Activated naive CD8-positive, alpha-beta T cell treated with anti-CD3 and anti-CD28 coated beads, Interleukin-2, amount 10 ng/mL, durations not matched to agents 7 days and 5 days (primary cell): ENCODE results near the gene REV1. TPM values are rescaled to one million over a fixed set of nuclear protein-coding genes. Genes with fewer than 3 reads are reported as not detected.

Source experiments
- ATAC-seq: fragments of 150-1000 bp; cut with Tn5 transposase; one replicate; pipeline ENCODE4 v1.10.0; 2021; ENCODE audit warnings: low read depth, moderate library complexity
- POLR2A ChIA-PET: fragments of 350-600 bp; sonication (Branson Sonifier 250); formaldehyde crosslinking; loops from one replicate; lab custom pipeline; 2021; ENCODE audit warnings: antibody characterized with exemption; lab: Charles Lee
- DNase-seq: peaks from one replicate; pipeline ENCODE4 v3.0.0; 2021
- H3K27ac Mint-ChIP-seq: one replicate; pipeline ENCODE4 v1.8.0; 2022; ENCODE audit warnings: mild to moderate bottlenecking, mixed read lengths
- H3K27me3 Mint-ChIP-seq: one replicate; pipeline ENCODE4 v1.8.0; 2022; ENCODE audit warnings: mild to moderate bottlenecking, moderate library complexity, mixed read lengths
- H3K36me3 Mint-ChIP-seq: one replicate; pipeline ENCODE4 v1.8.0; 2021; ENCODE audit warnings: mild to moderate bottlenecking, mixed read lengths
- H3K4me1 Mint-ChIP-seq: one replicate; pipeline ENCODE4 v1.8.0; 2021; ENCODE audit warnings: mixed read lengths
- H3K4me3 Mint-ChIP-seq: one replicate; pipeline ENCODE4 v1.8.0; 2022; ENCODE audit warnings: mild to moderate bottlenecking, moderate library complexity, mixed read lengths
- H3K9me3 Mint-ChIP-seq: one replicate; pipeline ENCODE4 v1.8.0; 2021; ENCODE audit warnings: mixed read lengths
- total RNA-seq, 2 experiments: library from RNA; stranded (reverse); gene quantifications; one replicate each; pipeline ENCODE4 v1.2.3, GENCODE V29; 2021

The REV1 gene
- total RNA-seq, 2 experiments from 2014 or later = 48.4 to 50.5 TPM

DNA sequence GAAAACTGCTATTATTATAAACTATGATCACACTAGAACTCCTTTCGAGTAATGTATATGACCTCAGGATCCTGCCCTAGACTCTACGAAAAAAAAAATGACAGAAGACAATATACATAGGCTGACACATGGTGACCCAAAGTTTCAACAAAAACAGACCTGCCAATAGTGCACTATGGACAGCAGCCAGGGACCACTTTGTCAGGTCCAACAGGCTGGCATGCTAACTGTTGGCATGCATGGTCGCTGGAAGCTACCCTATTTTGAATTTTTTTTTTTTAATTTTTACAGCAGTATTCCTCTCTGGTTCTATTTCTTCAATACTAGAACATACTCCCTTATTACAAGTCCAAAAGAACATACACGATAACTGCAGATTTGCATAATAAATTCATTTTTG is 38.1 kb downstream of the REV1 start:
- Mint-ChIP-seq H3K4me1 (peaks cover 8% of the 10 kb centered on the region), H3K27ac (no peak overlapping the region), H3K4me3 (no peak overlapping the region), H3K27me3 (no peaks in the 10 kb centered on the region), H3K9me3 (no peaks in the 10 kb centered on the region), H3K36me3 (peaks cover 29% of the 10 kb centered on the region)
- no peak for ATAC-seq
- POLR2A ChIA-PET = no interaction called here
- DNase-seq = no peak

DNA sequence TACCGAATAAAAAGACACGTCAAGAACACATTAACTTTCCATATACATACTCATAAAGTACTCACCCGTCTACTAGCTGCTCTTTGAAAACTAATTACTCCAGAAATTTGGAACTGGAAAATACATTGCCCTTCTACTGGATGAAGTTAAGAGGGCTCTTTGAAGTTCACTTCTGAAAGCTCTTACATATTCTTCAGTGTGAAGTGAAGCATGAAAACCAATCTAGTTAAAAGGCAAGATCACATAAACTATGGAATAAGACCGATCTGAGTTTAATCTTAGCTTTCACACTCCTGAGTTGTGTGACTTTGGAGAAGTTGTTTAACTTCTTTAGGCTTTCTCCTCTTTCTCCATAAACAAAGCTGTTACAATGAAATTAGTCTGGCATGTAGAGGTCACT is 38.5 kb downstream of the REV1 start:
- ATAC-seq = no peak
- H3K27ac Mint-ChIP-seq = no peak overlapping the region
- H3K27me3 Mint-ChIP-seq = no peaks in the 10 kb centered on the region
- no peaks in the 10 kb centered on the region for H3K9me3 Mint-ChIP-seq
- peaks cover 32% of the 10 kb centered on the region for H3K36me3 Mint-ChIP-seq
- no peak for DNase-seq
- H3K4me1 Mint-ChIP-seq = peaks cover 10% of the 10 kb centered on the region
- H3K4me3 Mint-ChIP-seq = no peak overlapping the region
- POLR2A ChIA-PET = no interaction called here

DNA sequence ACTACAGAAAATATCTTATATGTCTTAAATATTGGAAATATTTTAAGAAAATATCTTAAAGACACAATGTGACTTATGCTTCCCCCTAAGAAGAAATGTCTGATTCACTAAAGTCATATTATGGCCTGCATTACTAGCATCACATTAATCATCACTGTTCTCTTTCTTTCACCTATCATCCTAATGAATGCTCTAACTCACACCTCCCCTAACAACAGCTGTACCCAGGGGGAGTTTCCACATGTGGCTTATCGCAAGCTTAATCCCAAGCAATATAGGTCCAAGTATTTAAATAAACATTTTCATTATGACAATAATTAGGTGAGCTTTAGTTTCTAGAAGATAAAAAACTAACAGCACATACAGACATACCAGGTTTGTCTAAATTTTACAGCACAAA is 39.6 kb downstream of the REV1 start:
- Mint-ChIP-seq H3K27ac (no peak overlapping the region), H3K9me3 (no peaks in the 10 kb centered on the region), H3K4me1 (peaks cover 10% of the 10 kb centered on the region), H3K27me3 (no peaks in the 10 kb centered on the region), H3K4me3 (no peak overlapping the region), H3K36me3 (peaks cover 24% of the 10 kb centered on the region)
- POLR2A ChIA-PET = no interaction called here
- no peak for ATAC-seq
- DNase-seq = no peak

GRCh38 chr2:99448556-99448955 is 41.3 kb downstream of the REV1 start:
- POLR2A ChIA-PET = no interaction called here
- H3K27ac Mint-ChIP-seq = no peak overlapping the region

GRCh38 chr2:99445065-99445464 is 44.8 kb downstream of the REV1 start:
- peaks cover 15% of the 10 kb centered on the region for H3K4me1 Mint-ChIP-seq
- ATAC-seq (no peak), DNase-seq (no peak)
- H3K27me3 Mint-ChIP-seq = no peaks in the 10 kb centered on the region
- peaks cover 14% of the 10 kb centered on the region for H3K36me3 Mint-ChIP-seq
- H3K27ac Mint-ChIP-seq = no peak overlapping the region
- POLR2A ChIA-PET = no interaction called here
- H3K4me3 Mint-ChIP-seq = no peak overlapping the region
- no peaks in the 10 kb centered on the region for H3K9me3 Mint-ChIP-seq

More at GRCh38 chr2:99448556-99448955, 41.3 kb downstream of the REV1 start:
- peaks cover 12% of the 10 kb centered on the region for H3K4me1 Mint-ChIP-seq
- no peak overlapping the region for H3K4me3 Mint-ChIP-seq
- ATAC-seq (no peak), DNase-seq (no peak)
- H3K36me3 Mint-ChIP-seq = peaks cover 22% of the 10 kb centered on the region
- H3K27me3 Mint-ChIP-seq = no peaks in the 10 kb centered on the region
- H3K9me3 Mint-ChIP-seq = no peaks in the 10 kb centered on the region

DNA sequence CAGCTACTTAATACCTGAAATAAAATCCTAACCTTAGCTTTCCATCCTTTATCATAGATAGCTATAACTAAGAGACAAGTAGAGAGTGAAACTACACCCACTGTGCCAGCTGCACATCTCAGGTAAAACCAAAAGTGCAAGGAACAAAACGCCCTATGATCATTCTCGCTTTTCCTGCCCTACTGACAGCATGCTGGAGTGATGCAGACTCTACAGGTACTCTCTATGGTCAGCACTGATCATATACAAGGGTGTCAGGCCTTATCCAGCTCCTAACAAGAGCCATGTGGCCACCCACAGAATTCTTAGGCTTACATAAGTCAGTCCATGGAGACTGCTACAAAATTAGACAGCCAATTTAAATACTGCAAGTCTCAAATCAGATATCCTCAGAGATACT is 45.6 kb downstream of the REV1 start:
- ATAC-seq (no peak), DNase-seq (no peak)
- POLR2A ChIA-PET = no interaction called here
- Mint-ChIP-seq H3K36me3 (peaks cover 14% of the 10 kb centered on the region), H3K4me1 (peaks cover 15% of the 10 kb centered on the region), H3K4me3 (no peak overlapping the region), H3K27ac (no peak overlapping the region), H3K9me3 (no peaks in the 10 kb centered on the region), H3K27me3 (no peaks in the 10 kb centered on the region)

- Mint-ChIP-seq H3K27me3 (no peaks in the 10 kb centered on the region), H3K36me3 (peaks cover 9% of the 10 kb centered on the region), H3K27ac (no peak overlapping the region), H3K4me3 (no peak overlapping the region), H3K4me1 (peaks cover 13% of the 10 kb centered on the region), H3K9me3 (no peaks in the 10 kb centered on the region)
- POLR2A ChIA-PET = no interaction called here
- DNase-seq (no peak), ATAC-seq (no peak)
These were observed 47.0 kb downstream of the REV1 start for GRCh38 chr2:99442837-99443236.

DNA sequence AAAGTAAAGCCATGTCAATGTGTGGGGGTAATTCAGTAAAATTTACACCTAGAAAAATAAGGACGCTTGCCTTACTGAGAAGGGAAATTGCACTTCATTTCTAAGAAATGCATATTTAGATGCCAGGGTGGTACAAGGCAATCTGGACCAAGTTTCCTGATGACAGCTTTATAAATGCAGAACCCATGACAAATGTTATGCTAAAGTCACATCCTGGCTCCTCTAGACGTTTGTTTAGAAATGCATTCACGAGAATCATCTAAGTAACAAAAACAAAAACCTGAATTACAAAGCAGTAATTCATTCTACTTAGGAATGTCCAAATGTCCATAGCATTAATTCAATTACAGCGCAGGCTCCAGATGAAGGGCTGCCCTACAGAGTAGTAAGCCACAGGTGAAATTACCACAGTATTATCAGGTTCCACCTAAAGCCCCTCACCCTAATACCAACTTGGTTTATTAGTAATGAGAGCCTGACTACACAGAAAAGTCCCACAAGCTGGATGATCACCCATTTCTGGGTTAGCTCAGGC is 49.8 kb downstream of the REV1 start:
- Mint-ChIP-seq H3K4me1 (peaks cover 7% of the 10 kb centered on the region), H3K27me3 (no peaks in the 10 kb centered on the region), H3K9me3 (no peaks in the 10 kb centered on the region), H3K27ac (no peak overlapping the region), H3K36me3 (peaks cover 6% of the 10 kb centered on the region), H3K4me3 (no peak overlapping the region)
- ATAC-seq (no peak), DNase-seq (no peak)
- POLR2A ChIA-PET = no interaction called here

GRCh38 chr2:99436874-99437273 is 52.9 kb downstream of the REV1 start:
- POLR2A ChIA-PET = interaction anchor here (0.7 kb wide), 1 partner anchor 47 kb away, joined by 3 read pairs; no protein-coding TSS in a partner anchor
- DNase-seq = no peak
- peaks cover 8% of the 10 kb centered on the region for H3K36me3 Mint-ChIP-seq
- no peak for ATAC-seq
- peaks cover 5% of the 10 kb centered on the region for H3K4me1 Mint-ChIP-seq
- H3K27me3 Mint-ChIP-seq = no peaks in the 10 kb centered on the region
- no peak overlapping the region for H3K27ac Mint-ChIP-seq
- no peaks in the 10 kb centered on the region for H3K9me3 Mint-ChIP-seq
- no peak overlapping the region for H3K4me3 Mint-ChIP-seq

DNA sequence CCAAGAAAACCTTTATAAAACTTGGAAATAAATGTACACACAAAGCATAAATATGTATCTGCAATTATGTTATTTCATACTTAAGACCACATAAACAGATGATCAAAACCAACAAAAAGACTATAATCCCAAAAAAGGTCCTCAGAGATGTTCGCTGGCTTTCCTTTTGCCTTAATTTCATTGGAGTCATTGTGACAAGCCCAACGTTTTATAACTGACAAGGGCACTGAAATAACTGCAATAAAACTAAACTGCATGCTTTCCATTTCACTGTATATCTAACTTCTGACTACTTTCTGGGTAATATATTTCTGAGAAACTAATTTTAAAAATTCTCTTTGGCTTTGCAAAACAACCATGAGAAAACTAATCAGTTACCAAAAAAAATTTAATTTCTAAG is 56.5 kb downstream of the REV1 start:
- no peaks in the 10 kb centered on the region for H3K9me3 Mint-ChIP-seq
- H3K27ac Mint-ChIP-seq = no peak overlapping the region
- POLR2A ChIA-PET = no interaction called here
- H3K4me3 Mint-ChIP-seq = no peak overlapping the region
- DNase-seq (no peak), ATAC-seq (no peak)
- H3K36me3 Mint-ChIP-seq = peaks cover 13% of the 10 kb centered on the region
- H3K4me1 Mint-ChIP-seq = peaks cover 11% of the 10 kb centered on the region
- H3K27me3 Mint-ChIP-seq = no peaks in the 10 kb centered on the region

GRCh38 chr2:99431587-99432275 is 58.1 kb downstream of the REV1 start:
- Mint-ChIP-seq H3K36me3 (peaks cover 11% of the 10 kb centered on the region), H3K4me1 (peaks cover 11% of the 10 kb centered on the region), H3K27ac (no peak overlapping the region), H3K27me3 (no peaks in the 10 kb centered on the region), H3K4me3 (no peak overlapping the region), H3K9me3 (no peaks in the 10 kb centered on the region)
- ATAC-seq = no peak
- DNase-seq = no peak
- POLR2A ChIA-PET = no interaction called here

DNA sequence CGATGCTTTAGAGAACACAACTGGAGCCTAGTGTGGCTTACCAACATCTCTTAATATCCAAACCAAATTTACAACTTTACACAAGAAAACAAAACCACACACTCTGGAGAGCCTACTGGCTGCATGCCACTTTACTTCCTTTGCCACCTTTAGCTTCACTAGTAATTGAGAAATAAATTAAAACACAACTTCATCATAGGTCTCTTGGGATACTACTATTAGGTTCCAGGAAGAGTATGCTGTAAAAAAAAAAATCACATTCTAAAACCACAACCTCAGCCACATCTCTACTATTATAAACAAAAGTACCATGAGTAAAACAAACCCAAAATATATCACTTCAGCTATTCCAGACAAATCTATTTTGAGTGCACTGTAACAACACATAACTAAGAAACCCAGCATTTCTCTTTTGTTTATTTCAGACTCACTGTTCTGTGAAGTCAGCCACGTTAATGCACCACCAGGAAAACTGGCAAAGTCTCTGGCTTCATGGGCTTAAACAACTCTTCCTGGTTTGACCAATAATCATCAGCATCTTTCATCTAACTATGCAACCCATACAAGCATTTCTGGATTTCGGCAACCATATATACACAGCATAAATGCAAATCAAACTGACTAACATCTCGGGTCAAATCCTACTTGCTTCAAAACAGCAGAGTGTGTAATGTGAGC is 59.1 kb downstream of the REV1 start:
- ATAC-seq = no peak
- Mint-ChIP-seq H3K4me1 (peaks cover 11% of the 10 kb centered on the region), H3K27me3 (no peaks in the 10 kb centered on the region), H3K4me3 (no peak overlapping the region), H3K36me3 (peaks cover 11% of the 10 kb centered on the region), H3K27ac (peak overlapping the region; percentile 1), H3K9me3 (no peaks in the 10 kb centered on the region)
- POLR2A ChIA-PET = no interaction called here
- DNase-seq = no peak

GRCh38 chr2:99425022-99425421 is 64.8 kb downstream of the REV1 start:
- ATAC-seq (no peak), DNase-seq (no peak)
- Mint-ChIP-seq H3K27me3 (no peaks in the 10 kb centered on the region), H3K4me3 (no peak overlapping the region), H3K36me3 (peaks cover 16% of the 10 kb centered on the region), H3K27ac (no peak overlapping the region), H3K9me3 (no peaks in the 10 kb centered on the region), H3K4me1 (peaks cover 2% of the 10 kb centered on the region)
- POLR2A ChIA-PET = no interaction called here

- POLR2A ChIA-PET = no interaction called here
- Mint-ChIP-seq H3K27me3 (no peaks in the 10 kb centered on the region), H3K27ac (no peak overlapping the region), H3K4me3 (no peak overlapping the region), H3K4me1 (peaks cover 2% of the 10 kb centered on the region), H3K36me3 (peaks cover 17% of the 10 kb centered on the region), H3K9me3 (no peaks in the 10 kb centered on the region)
- no peak for DNase-seq
- no peak for ATAC-seq
These were observed 65.4 kb downstream of the REV1 start for GRCh38 chr2:99424371-99424770.
